T-helper 2 cell (primary cell): Measurements from ENCODE around the gene PIK3AP1.
A peak's percentile ranks its signal among the peaks of the same experiment; 100 is the strongest.
"Not testable (repeated sequence)": the region's sequence is repeated elsewhere in the genome, so short reads cannot be mapped to it uniquely, and the experiment has no call there.

ENCODE experiments used
- DNase-seq, 5 experiments: peaks; one replicate each; pipeline versions ENCODE4 v3.0.0 to v3.0.0-alpha.2; 2012 to 2022

The PIK3AP1 gene

DNA sequence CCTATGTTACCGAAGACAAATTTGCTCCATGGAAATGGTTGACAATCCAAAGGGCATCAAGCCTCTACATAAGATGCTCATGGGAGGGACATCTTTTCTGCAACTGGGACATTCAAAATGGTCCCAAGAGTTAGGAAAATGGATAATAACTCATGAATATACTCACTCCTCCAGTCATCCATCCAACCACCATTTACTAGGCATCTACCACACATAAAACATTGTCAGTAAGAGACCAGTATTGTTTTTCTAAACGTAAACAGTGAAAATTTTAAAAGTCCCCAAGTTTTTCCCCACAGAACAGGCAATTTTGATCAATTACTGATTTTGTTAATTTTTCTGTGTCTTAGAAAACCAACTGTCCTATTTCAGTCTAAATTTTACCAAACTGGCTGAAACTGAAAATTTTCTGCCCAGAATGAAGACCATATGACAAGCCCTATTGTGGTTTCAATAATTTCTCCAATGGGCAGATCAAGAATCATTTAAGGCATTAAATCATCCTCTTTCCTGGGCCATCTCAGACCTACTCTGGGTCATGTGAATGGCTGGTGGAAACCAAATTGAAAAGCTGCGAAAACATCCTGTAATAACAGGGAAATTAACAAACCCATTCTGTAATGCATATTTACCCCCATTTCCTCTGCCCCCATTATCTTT is 24.2 kb downstream of the PIK3AP1 start:
- no peak for DNase-seq

DNA sequence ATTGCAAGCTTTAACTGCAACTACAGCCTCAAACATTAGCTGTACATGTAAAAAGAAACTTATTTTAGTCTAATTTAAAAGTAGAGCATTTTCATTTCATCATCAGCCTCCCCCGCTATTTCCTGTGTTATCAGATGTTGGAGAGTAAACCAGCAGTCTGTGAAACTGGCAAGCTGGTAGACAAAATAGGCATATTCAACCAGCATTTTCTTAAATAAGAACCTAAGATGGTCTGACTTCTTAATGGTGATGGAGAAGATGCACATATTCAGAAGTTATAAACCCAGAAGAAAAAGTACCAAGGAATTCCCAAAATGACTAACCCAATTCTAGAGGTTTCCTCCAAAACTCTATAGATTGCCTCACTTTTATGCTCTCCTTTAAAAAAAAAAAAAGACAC is 24.9 kb downstream of the PIK3AP1 start:
- DNase-seq, result peak in 2 of 5 experiments; percentile 31 to 79

DNA sequence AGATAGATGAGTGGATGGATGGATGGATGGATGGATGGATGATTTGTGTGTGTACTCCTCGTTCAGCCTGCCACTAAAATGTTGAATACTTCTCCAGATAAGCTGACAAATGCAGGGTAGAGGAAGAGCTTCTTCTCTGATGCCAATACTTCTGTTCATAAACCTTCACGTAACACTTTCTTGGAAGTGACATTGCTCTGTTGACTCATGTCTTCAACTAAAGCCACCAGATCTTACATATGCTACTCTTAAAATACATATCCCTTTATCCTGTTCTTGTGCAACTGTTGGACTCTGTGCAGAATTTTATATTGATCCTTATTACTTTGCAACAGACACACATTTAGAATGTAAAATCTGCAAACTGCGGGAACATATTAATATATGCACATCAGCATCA is 26.9 kb downstream of the PIK3AP1 start:
- DNase-seq, result no peak

DNA sequence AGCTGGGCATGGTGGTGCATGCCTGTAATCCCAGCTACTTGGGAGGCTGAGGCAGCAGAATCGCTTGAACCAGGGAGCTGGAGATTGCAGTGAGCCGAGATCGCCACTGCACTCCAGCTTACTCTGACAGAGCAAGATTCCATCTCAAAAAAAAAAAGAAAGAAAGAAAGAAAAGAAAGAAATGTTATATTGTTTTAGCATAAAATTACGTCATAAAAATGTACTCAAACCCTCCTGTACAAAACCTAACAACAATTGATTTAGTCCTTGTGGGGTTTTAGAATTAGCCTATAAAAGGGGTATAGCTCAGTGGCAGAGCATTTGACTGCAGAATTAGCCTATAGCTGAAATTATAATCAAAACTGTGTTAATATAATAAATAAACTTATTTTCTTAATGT is 27.9 kb downstream of the PIK3AP1 start:
- no peak for DNase-seq

DNA sequence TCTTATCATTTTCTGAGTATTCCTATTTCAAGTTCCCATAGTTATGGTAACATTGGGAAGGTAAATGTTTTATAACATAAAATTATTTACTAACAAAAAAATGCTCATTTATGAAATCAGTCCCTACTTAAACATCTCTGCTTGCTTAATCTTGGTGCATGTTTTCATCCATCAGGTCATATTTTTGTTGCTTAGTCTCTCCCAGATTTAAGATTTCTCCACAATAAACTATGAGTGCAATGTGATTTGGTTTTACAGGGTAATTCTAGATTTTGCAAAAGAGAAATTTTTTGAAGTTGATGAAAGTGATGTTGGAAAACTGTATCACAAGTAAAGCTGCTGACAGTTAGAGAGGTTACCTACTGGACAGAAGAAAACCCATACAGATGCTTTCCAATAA is 28.6 kb downstream of the PIK3AP1 start:
- DNase-seq, result no peak

DNA sequence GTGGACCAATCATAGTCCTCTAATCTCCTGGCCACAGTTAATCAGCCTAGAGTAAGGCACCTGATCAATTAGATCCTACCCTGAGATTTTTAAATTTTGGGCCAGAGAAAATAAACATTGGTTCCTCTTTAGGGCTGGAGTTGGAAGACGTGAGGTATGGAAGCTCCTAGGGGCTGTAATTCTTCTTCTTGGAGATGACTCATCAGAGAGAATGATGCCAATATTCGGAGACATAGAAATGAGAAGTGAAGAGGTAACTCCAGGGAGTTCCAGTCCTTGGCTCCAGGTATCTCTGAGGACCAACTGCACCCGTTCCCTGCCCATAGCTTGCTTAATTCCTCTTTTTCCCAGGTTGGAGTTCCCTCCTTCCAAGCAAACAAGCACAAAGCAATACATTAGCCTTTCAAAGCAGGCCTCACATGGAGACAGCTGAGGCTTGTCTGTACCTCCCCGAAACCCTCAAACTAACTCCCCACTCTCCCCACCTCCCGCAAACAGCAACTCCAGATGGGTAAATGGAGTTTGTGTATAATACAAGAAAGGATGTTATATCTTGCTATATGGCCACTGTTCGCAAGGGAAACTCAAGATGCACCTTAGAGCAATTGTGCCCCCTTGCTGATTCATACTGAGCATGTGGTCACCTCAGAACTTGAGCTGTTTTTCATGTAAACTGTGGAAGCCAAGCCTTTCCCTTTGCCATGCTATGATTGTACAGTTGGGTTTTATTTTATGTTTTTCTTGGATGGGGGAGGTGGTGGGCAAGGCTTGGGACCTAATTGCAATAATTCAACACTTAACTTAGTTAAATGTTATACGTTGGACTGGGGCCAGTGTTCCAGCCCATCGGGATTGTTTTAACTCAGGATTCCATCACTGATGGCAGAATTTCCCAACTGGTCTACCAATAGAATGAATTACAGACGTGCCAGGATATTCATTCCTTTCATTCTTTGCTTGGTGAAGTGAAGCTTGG is 29.3 kb downstream of the PIK3AP1 start:
- DNase-seq, result peak in 1 of 5 experiments; percentile 79

DNA sequence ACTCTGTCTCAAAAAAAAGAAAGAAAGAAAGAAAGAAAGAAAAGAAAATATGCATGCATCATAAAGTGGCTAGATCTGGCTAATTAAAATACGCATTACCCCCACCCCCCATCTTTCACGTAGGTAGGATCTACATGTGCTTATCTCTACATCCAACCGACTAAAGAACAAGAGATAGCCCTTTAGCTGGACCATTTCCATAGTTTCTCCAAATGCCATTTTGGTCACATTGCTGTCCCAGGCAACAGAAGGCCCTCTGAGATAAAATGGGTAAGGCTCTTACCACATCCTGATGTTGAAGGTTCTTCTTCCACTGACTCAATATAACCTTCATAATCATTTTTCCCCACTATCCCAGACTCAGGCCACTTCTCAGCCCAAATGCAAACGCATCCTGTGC is 31.5 kb downstream of the PIK3AP1 start:
- DNase-seq, result no peak

DNA sequence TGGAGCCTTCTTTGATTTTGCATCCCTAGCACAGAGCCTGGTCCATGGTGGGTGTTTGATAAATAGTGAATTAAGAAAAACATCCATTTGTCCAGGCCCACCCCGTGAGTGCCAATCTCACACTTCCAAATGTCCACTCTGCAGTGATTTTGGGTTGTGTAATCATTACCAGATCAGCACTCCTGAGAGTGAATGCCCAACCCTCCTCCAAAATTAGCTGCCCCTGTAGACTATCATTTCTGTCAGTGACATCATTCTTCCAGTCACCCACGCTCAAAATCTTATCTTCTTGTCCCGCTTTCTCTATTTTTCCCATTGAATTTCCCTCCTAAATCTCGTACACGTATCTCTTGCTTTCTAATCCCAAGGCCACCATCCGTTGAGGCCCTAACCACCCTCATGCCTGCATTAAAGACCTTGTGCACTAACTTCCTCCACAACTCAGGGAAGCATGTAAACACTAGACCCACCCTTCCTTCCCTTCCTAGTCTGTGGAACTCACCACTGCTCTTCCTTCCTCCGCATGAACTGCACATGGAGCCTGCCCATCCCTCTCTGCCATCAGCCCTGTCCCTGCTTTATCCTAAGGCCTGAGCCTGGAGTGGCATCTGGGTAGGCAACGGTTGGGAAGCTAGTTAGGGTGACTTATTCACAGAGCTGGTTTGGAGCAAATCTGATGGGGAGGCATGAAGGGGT is 32.8 kb downstream of the PIK3AP1 start:
- DNase-seq, result no peak

DNA sequence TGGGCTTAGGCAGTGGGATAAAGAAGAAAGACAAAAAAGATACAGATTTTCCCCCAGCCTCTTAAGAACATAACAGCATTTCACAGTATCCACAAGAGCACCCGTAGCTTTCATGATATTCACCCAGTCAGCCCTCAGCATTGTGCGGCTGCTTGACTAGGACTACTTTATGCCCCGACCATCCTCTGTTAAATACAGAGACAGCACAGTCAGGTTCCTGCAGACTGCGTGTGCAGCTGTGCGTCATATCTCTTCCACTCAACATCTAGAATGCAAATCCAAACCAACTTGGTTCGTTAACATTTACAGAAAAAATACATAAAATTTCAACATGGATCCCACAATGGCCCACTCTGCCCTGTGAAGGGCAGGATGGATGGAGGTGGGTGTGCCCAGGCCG is 33.8 kb downstream of the PIK3AP1 start:
- DNase-seq, result no peak

DNA sequence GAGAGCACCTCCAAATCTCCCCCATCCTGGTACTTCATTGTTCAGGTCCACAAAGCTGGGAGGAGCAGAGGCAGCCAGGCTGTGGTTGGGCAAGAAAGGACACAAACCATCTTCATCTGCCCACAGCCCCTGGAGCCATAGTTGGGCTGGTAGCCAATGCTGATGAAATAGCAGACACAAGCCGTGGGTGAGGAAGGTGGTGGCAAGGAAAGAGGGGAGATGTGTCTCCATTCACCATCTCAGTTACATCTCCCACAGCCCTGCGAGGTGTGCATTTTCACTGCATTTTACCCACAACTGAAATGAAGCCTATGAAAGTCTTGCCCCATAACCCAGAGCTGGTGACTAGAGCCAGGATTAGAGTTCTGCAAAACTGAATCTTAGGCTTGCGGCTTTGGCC is 35.0 kb downstream of the PIK3AP1 start:
- no peak for DNase-seq

DNA sequence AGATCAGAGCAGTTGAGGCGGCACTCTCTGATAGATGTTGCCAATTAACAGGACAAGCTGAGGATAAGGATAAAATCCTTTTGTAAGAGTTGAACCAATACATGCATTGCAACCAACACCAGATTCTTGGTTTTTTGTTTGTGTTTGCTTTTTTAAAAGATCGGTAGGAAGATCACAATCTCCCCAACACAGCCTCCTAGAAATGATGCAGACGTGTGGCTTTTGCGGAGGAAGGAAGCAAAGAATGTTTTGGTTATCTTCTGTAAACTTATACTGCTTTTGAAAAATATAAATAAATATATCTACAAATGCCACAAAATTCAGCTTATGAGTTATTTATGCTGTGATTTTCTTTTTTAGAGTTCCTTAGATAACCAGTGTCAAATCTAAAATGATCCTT is 35.5 kb downstream of the PIK3AP1 start:
- DNase-seq, result no peak

DNA sequence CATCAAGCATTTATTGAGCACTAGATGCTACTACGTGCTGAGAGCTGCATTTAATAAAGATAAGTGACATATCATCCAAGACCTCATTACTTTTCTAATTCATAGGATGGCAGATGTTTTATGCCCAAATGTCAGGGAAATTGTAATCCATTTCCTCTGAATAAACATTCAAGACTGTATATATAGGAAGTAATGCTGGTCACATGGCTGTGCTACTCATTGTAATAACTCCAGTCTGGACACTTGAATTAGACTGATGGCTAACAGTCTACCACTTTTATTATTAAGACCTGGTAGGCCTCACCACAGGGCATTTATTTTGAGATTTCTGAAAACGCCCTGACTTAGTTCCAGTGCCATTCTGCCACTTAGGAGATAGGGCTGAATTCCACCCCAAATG is 36.6 kb downstream of the PIK3AP1 start:
- no peak for DNase-seq

DNA sequence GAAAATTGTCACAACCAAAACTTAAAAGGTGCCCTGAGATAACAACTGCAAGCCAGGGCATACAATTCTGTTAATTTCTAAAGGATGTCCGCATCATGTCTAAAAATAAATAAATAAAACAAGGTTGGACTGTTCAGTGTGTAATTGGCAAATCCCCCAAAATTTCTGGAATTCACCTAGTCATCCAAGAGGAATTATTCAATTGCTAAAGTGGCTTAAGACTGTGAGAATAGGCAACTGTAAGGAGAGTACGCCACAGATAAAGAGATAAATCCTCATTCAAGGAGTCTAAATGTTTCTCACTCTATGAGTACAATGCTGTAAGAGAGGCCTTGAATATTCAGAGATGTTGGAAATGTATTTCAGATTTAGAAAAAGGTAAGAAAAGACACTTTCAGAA is 37.2 kb downstream of the PIK3AP1 start:
- DNase-seq, result no peak

DNA sequence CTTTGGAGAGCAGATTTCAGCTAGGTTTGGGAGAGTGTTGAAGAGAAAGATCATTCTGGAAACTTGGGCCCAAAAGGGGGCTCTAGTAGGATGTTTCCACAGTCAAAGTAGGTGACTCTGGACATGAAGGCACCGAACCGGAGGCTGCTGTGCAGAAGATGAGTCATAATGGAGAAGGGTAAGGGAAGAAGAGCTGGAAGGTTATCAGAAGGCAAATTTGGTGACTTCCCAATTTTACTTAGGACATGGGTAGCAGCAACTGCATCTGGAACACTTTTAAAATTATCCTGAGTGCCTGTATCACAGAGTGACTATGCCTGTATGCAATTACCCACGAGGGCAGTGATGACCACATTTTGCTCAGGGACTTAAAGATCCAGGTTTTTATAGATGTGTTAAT is 38.8 kb downstream of the PIK3AP1 start:
- no peak for DNase-seq

DNA sequence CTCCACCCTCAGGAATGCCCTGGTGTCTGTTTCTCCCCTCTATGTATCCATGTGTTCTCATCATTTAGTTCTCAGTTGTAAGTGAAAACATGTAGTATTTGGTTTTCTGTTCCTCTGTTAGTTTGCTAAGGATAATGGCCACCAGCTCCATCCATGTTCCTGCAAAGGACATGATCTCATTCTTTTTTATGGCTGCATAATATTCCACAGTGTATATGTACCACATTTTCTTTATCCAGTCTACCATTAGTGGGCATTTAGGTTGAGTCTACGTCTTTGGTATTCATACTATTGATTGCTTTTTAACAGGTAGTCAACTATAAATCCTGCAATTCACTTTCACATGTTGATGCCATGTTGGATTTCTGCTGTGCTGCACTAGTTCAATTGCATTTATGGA is 39.9 kb downstream of the PIK3AP1 start:
- DNase-seq, result not testable (repeated sequence)

DNA sequence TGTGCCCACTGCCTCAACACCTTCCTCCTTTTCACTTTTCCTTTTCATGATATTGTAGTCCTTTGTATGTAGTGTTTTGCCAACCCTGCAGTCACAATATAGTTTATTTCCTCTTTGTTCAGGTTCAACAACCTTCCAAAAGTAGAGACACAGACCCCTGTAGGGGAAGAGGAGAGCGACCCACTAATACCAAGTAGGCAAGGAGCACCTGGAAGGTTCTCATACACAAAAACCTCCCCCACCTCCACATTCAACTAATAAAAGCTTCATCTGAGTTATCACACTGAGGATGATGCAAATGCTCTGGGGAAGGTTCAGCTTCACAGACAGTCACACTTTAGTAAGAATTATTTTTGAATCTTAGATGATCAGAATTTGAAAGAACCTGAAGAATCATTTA is 41.6 kb downstream of the PIK3AP1 start:
- DNase-seq, result no peak

DNA sequence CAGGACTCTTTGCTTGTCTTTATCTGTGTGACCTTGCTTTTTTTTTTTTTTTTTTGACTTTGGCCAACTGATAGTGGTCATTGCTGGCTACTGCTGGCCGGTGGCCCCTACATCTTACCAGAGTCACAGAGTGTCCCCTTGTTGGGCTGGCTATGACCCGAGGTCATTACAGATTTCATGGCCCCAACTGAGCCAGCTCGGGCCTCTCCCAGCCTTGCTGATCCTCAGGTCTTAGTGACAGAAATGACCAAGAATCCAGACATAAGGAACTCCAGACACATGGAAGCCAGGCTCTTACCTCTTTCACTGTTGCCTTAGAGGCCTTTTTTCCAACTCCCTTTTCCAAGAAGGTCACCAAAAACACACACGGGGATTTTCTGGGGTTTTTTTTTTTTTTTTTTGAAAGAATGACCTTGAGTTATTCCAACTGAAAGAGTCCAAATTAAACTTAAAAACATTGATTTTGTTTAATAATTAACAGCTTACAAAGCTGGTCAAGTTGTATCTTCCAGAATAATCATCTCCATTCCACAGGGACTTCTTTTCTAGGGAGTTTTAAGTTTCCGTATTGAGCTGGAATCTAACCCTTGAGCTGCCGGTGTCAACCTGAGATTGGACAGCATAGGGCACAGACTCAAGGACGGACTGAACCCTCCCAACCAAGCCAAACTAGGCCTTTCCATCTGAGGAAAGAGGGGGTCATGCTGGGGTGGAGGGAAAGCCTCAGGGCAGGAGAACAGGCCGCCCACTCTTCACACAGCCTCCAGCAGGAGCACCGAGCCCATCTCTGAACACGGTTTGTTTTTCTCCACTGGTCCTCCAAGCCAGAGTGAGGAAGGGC is 43.8 kb downstream of the PIK3AP1 start:
- no peak for DNase-seq

DNA sequence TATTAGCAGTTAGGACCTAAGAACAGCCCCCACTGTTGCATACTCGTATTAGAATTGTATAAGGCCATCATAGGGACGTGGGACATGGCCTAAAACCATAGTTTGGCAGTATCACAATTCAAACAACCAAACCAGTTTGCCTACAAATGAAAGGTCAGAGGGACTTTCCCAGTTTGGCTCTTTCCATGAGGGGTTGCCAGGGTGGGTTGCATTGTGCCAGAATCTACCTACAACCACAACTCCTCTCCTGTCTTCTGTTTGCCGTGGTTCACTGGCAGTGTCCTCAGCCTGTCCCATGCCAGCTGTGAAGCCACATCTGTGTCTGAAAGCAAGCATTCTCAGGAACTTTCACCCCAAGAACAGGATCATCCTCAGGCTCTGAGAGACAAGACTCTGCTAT is 44.5 kb downstream of the PIK3AP1 start:
- no peak for DNase-seq

DNA sequence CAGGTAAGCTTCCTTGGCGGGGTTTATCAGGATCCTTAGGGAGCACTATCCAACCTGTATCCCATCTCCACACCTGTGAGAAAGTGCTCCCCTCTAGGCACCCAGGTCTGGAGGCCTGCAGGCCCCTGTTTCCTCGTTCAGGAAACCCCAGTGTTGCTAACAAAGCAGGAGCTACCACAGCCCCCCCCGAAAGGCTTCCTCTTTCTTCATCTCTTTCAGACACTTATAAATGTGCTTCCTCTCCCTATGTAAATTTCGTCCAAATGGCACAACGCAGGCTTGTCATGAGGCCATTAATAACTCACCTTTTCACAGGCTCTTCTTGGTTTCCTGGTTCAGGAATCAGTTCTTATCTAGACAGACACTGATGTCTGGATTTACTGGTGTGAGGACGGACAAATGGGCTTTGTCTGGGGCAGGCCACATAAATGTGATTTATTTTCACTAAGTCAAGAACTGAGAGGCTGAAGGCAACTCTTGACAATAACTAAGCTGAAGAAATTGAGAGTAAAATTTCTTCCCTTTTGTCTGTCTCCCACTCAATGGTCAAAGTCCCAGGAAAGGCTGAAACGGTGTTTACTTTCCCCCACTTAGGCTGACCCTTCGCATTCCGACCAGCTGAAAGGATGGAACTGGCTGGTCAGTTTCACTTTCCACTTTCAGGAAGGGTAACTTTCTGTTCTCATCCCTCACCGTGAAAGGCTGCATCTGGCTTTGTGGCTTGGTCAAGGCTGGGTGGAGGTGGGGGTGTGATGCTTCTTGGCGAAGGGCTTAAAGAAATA is 46.8 kb downstream of the PIK3AP1 start:
- DNase-seq, result peak in 1 of 5 experiments; percentile 21

DNA sequence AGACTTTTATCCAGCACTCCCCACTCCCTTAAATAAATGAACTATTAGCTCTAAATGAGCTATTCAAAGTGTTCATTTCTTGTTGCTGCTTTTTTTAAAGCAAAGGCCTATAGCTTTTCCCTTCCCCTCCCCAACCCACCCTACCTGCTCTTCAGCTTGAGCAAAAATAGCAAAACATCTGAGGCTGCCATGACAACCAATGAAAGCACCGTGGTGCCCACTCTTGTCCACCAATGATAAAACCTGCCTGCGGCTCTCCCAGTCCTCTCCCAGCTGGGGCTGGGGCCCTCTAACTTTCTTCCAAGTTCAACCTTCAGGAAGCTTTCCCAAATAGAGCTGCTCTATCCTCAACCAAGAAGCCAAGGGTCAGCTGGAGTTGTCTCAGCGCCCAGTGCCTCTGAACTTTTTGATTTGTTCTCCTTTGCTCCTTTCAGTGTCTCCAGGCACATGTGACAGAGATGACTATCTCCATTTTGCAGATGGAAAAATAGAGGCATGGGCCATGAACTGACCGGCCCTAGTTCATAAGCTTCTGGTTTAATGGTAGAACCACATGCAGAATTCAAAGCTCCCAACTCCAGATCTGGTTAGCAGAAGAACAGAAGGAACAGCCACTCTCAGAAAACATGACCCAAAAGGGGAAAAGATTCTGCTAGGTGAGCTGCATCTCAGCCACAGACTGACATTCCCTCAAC is 47.7 kb downstream of the PIK3AP1 start:
- DNase-seq, result no peak
